ENCODE measurements around the gene MYBPH.

MYBPH gene

GRCh38 chr1:203148579-203148978 lies 27.0 kb downstream of the MYBPH start:
- DNase-seq (ENCODE audit: low spot score) = no peak

GRCh38 chr1:203148127-203148526 lies 27.5 kb downstream of the MYBPH start:
- no peak for DNase-seq (ENCODE audit: low spot score)

GRCh38 chr1:203147376-203147775 lies 28.2 kb downstream of the MYBPH start:
- no peak for DNase-seq (ENCODE audit: low spot score)

GRCh38 chr1:203146537-203146936 lies 29.1 kb downstream of the MYBPH start:
- no peak for DNase-seq (ENCODE audit: low spot score)

- DNase-seq (ENCODE audit: low spot score) = no peak
Measured at GRCh38 chr1:203146042-203146369, 29.6 kb downstream of the MYBPH start.

GRCh38 chr1:203145321-203146041 lies 30.1 kb downstream of the MYBPH start:
- DNase-seq (ENCODE audit: low spot score) = no peak

GRCh38 chr1:203144661-203145060 lies 31.0 kb downstream of the MYBPH start:
- DNase-seq (ENCODE audit: low spot score) = no peak

GRCh38 chr1:203143641-203144040 lies 32.0 kb downstream of the MYBPH start:
- no peak for DNase-seq (ENCODE audit: low spot score)

GRCh38 chr1:203142684-203143408 lies 32.8 kb downstream of the MYBPH start:
- no peak for DNase-seq (ENCODE audit: low spot score)

GRCh38 chr1:203142124-203142523 lies 33.5 kb downstream of the MYBPH start:
- no peak for DNase-seq (ENCODE audit: low spot score)

GRCh38 chr1:203140743-203141520 lies 34.7 kb downstream of the MYBPH start:
- no peak for DNase-seq (ENCODE audit: low spot score)

- DNase-seq (ENCODE audit: low spot score) = no peak
Measured at GRCh38 chr1:203139976-203140475, 35.6 kb downstream of the MYBPH start.

- DNase-seq (ENCODE audit: low spot score) = no peak
Measured at GRCh38 chr1:203138066-203138465, 37.6 kb downstream of the MYBPH start.

- DNase-seq (ENCODE audit: low spot score) = no peak
Measured at GRCh38 chr1:203137324-203137723, 38.3 kb downstream of the MYBPH start.

GRCh38 chr1:203136409-203137042 lies 39.1 kb downstream of the MYBPH start:
- DNase-seq (ENCODE audit: low spot score) = no peak

- no peak for DNase-seq (ENCODE audit: low spot score)
Measured at GRCh38 chr1:203135636-203136305, 39.9 kb downstream of the MYBPH start.

GRCh38 chr1:203133970-203134725 lies 41.5 kb downstream of the MYBPH start:
- DNase-seq (ENCODE audit: low spot score) = no peak

- DNase-seq (ENCODE audit: low spot score) = no peak
Measured at GRCh38 chr1:203131548-203132200, 44.0 kb downstream of the MYBPH start.

- no peak for DNase-seq (ENCODE audit: low spot score)
Measured at GRCh38 chr1:203130358-203130985, 45.2 kb downstream of the MYBPH start.

Measured in CD4-positive, alpha-beta T cell treated with Interleukin-2 at 100 ng/mL for 4 hours (primary cell).